Measurements from ENCODE around the gene OR10Z1.

- TF ChIP-seq CTCF (IDR thresholded peaks at IDR 0.05) = no peak
- no peak for TF ChIP-seq POLR2A (IDR thresholded peaks at IDR 0.05)
Observed at GRCh38 chr1:158652721-158653334, 47.8 kb downstream of the OR10Z1 start.
